C4-2B (cell line): Measurements from ENCODE around the gene ANKUB1.

Experiments
- H3K27ac ChIP-seq: fragments of 450-650 bp; 2 replicates; pipeline ENCODE4 v1.5.1; 2017
- CTCF ChIP-seq: fragments of 450-650 bp; conservative IDR thresholded peaks from 2 replicates; pipeline ENCODE4 v1.5.1; 2017; ENCODE audit warnings: mild to moderate bottlenecking
- ZFX ChIP-seq: fragments of 450-650 bp; IDR thresholded peaks from 2 replicates; pipeline ENCODE4 v1.6.1; 2017

ANKUB1 gene

GRCh38 chr3:149753717-149754116 is 38.6 kb downstream of the ANKUB1 start:
- H3K27ac ChIP-seq = no peak overlapping the region

GRCh38 chr3:149752788-149753136 is 39.6 kb downstream of the ANKUB1 start:
- no peak overlapping the region; the same call in 1 of the 2 replicates for H3K27ac ChIP-seq
- TF ChIP-seq ZFX (no peak), CTCF (peak; percentile 64)

More at GRCh38 chr3:149753717-149754116, 38.6 kb downstream of the ANKUB1 start:
- no peak for TF ChIP-seq ZFX
- no peak for TF ChIP-seq CTCF

- TF ChIP-seq CTCF (peak; percentile 83), ZFX (no peak)
- H3K27ac ChIP-seq = peak within 1 kb of the TSS; percentile 77
These were observed 40.1 kb downstream of the ANKUB1 start, which contains the start of gene COMMD2 for GRCh38 chr3:149752051-149752787. COMMD2 (minus strand) TSS chr3:149752489; CDS start chr3:149752444, 45 bp downstream.

GRCh38 chr3:149751551-149751950 is 40.8 kb downstream of the ANKUB1 start:
- TF ChIP-seq ZFX = no peak
- no peak for TF ChIP-seq CTCF
- H3K27ac ChIP-seq = peak overlapping the region; percentile 77

- H3K27ac ChIP-seq = no peak overlapping the region
- TF ChIP-seq ZFX = no peak
- TF ChIP-seq CTCF = no peak
These were observed 47.7 kb downstream of the ANKUB1 start for GRCh38 chr3:149744606-149745005.

GRCh38 chr3:149744151-149744550 is 48.2 kb downstream of the ANKUB1 start:
- H3K27ac ChIP-seq = no peak overlapping the region
- TF ChIP-seq ZFX = no peak
- TF ChIP-seq CTCF = no peak

- TF ChIP-seq ZFX (no peak), CTCF (no peak)
- H3K27ac ChIP-seq = no peak overlapping the region
These were observed 53.0 kb downstream of the ANKUB1 start for GRCh38 chr3:149739396-149739795.
